ENCODE measurements around the gene PLCL1.

Gene PLCL1

GRCh38 chr2:197804049-197804757 lies at the start of gene PLCL1:
TSS of gene PLCL1 (plus strand) at chr2:197804593.
- DNase-seq (ENCODE audit: low read depth in 2 of 3, low spot score in 2 of 3) = peak; percentile 55 to 72 (median 55)

- DNase-seq (ENCODE audit: low read depth in 2 of 3, low spot score in 2 of 3) = no peak
These were observed 45.4 kb upstream of the PLCL1 start for GRCh38 chr2:197759013-197759412.

- DNase-seq (ENCODE audit: low read depth in 2 of 3, low spot score in 2 of 3) = no peak
These were observed 44.6 kb upstream of the PLCL1 start for GRCh38 chr2:197759625-197760292.

- no peak for DNase-seq (ENCODE audit: low read depth in 2 of 3, low spot score in 2 of 3)
These were observed 44.1 kb upstream of the PLCL1 start for GRCh38 chr2:197760293-197760657.

GRCh38 chr2:197777823-197778407 lies 26.5 kb upstream of the PLCL1 start:
- no peak for DNase-seq (ENCODE audit: low read depth in 2 of 3, low spot score in 2 of 3)

- DNase-seq (ENCODE audit: low read depth in 2 of 3, low spot score in 2 of 3) = no peak
These were observed 25.1 kb upstream of the PLCL1 start for GRCh38 chr2:197779261-197779660.

- no peak for DNase-seq (ENCODE audit: low read depth in 2 of 3, low spot score in 2 of 3)
These were observed 22.3 kb upstream of the PLCL1 start for GRCh38 chr2:197782126-197782525.

GRCh38 chr2:197784956-197785941 lies 19.1 kb upstream of the PLCL1 start, which contains the start of gene BOLL:
TSS of gene BOLL (minus strand) at chr2:197785319. CDS start at chr2:197781850, 3,469 bp downstream.
- DNase-seq (ENCODE audit: low read depth in 2 of 3, low spot score in 2 of 3) = no peak

GRCh38 chr2:197786010-197786877 lies 18.1 kb upstream of the PLCL1 start:
- DNase-seq (ENCODE audit: low read depth in 2 of 3, low spot score in 2 of 3) = peak in 2 of 3 experiments; percentile 49 to 51

- no peak for DNase-seq (ENCODE audit: low read depth in 2 of 3, low spot score in 2 of 3)
These were observed 10.9 kb upstream of the PLCL1 start for GRCh38 chr2:197793456-197793855.

- DNase-seq (ENCODE audit: low read depth in 2 of 3, low spot score in 2 of 3) = no peak
These were observed 9.1 kb upstream of the PLCL1 start for GRCh38 chr2:197795277-197795676.

- no peak for DNase-seq (ENCODE audit: low read depth in 2 of 3, low spot score in 2 of 3)
These were observed 6.2 kb upstream of the PLCL1 start for GRCh38 chr2:197798187-197798586.

- no peak for DNase-seq (ENCODE audit: low read depth in 2 of 3, low spot score in 2 of 3)
These were observed 5.3 kb upstream of the PLCL1 start for GRCh38 chr2:197799068-197799467.

GRCh38 chr2:197800091-197800490 lies 4.3 kb upstream of the PLCL1 start:
- no peak for DNase-seq (ENCODE audit: low read depth in 2 of 3, low spot score in 2 of 3)

- DNase-seq (ENCODE audit: low read depth in 2 of 3, low spot score in 2 of 3) = no peak
These were observed 3.4 kb upstream of the PLCL1 start for GRCh38 chr2:197801033-197801432.

- DNase-seq (ENCODE audit: low read depth in 2 of 3, low spot score in 2 of 3) = no peak
These were observed 1.4 kb upstream of the PLCL1 start for GRCh38 chr2:197803033-197803444.

GRCh38 chr2:197804758-197805714 lies 643 bp downstream of the PLCL1 start:
- peak in 2 of 3 experiments; percentile 2 to 17 for DNase-seq (ENCODE audit: low read depth in 2 of 3, low spot score in 2 of 3)

- DNase-seq (ENCODE audit: low read depth in 2 of 3, low spot score in 2 of 3) = no peak
These were observed 1.6 kb downstream of the PLCL1 start for GRCh38 chr2:197805715-197806633.
